Stimulated activated CD4-positive, alpha-beta T cell treated with anti-CD3 and anti-CD28 coated beads, TNF-alpha, amount 100 ng/mL, for 48 hours (primary cell): ENCODE data around the gene HBA2.
"Not testable (repeated sequence)": the region's sequence is repeated elsewhere in the genome, so short reads cannot be mapped to it uniquely, and the experiment has no call there.

ENCODE experiments used
- DNase-seq, 3 donors: peaks; one replicate each; pipeline ENCODE4 v3.0.0-alpha.2; 2020; ENCODE audit warnings: low read depth in 3 of 3

HBA2 gene

GRCh38 chr16:194516-194915, 21.8 kb downstream of the HBA2 start:
- no peak for DNase-seq

GRCh38 chr16:200388-200787, 27.7 kb downstream of the HBA2 start:
- no peak for DNase-seq

- DNase-seq, result no peak
These were observed 30.6 kb downstream of the HBA2 start for GRCh38 chr16:203246-203645.

GRCh38 chr16:204046-204445, 31.4 kb downstream of the HBA2 start:
- not testable (repeated sequence) for DNase-seq

- DNase-seq, result not testable (repeated sequence)
These were observed 36.7 kb downstream of the HBA2 start for GRCh38 chr16:209359-209758.

- not testable (repeated sequence) for DNase-seq
These were observed 39.0 kb downstream of the HBA2 start for GRCh38 chr16:211631-212180.

GRCh38 chr16:212999-213398, 40.3 kb downstream of the HBA2 start:
- DNase-seq, result no peak

GRCh38 chr16:220021-220420, 47.3 kb downstream of the HBA2 start:
- DNase-seq, result no peak
